Esophagus muscularis mucosa (tissue), 4 donors: Measurements from ENCODE around the gene IKZF1. TPM values are rescaled to one million over a fixed set of nuclear protein-coding genes. Genes with fewer than 3 reads are reported as not detected.

Source experiments
- DNase-seq: peaks from one replicate; pipeline ENCODE4 v3.0.0-alpha.2; 2017; ENCODE audit errors: extremely low spot score
- H3K27ac ChIP-seq, 4 donors: fragments of 200-600 bp; sonication (generic); replicated peaks in 1 of 4; 1 replicate in 3 of 4; 2 replicates in 1 of 4; pipeline ENCODE4 v1.5.1; 2016 to 2019; ENCODE audit warnings: mild to moderate bottlenecking in 1 of 4
- H3K27me3 ChIP-seq, 4 donors: fragments of 200-600 bp; sonication (generic); one replicate each; pipeline versions ENCODE4 v1.5.1 to v1.6.0; 2016 to 2019
- H3K36me3 ChIP-seq, 4 donors: fragments of 200-600 bp; sonication (generic); one replicate each; pipeline ENCODE4 v1.5.1; 2016 to 2019
- H3K4me1 ChIP-seq, 4 donors: fragments of 200-600 bp; sonication (generic); one replicate each; pipeline ENCODE4 v1.5.1; 2016 to 2019
- H3K4me3 ChIP-seq, 4 donors: fragments of 200-600 bp; sonication (generic); 1 replicate in 2 of 4; 2 replicates in 2 of 4; pipeline ENCODE4 v1.5.1; 2016 to 2019; ENCODE audit warnings: mild to moderate bottlenecking in 4 of 4, moderate library complexity in 1 of 4
- H3K9me3 ChIP-seq, 4 donors: fragments of 200-600 bp; sonication (generic); 1 replicate in 3 of 4; 2 replicates in 1 of 4; pipeline ENCODE4 v1.5.1; 2016 to 2019
- EP300 ChIP-seq: sonication (generic); formaldehyde crosslinking; IDR thresholded peaks from one replicate; pipeline ENCODE4 v1.6.1; 2017; ENCODE audit warnings: antibody characterized with exemption
- POLR2A ChIP-seq: fragments of 450-650 bp; IDR thresholded peaks from one replicate; pipeline ENCODE4 v1.6.1; 2017; ENCODE audit warnings: antibody characterized with exemption, moderate library complexity, mild to moderate bottlenecking, low read depth
- POLR2AphosphoS5 ChIP-seq, 2 donors: sonication (generic); formaldehyde crosslinking; IDR thresholded peaks; one replicate each; pipeline ENCODE4 v1.6.1; 2017; ENCODE audit warnings: antibody characterized with exemption in 2 of 2
- WGBS: methylation state at CpG from one replicate; pipeline ENCODE4 v1.1.5; 2018; 5-methylcytosine and 5-hydroxymethylcytosine counted together
- intact Hi-C: fragments of 100-400 bp; cut with DNase I; formaldehyde crosslinking; loops from one replicate; pipeline ENCODE4 v1.15.1; 2023
- total RNA-seq, 4 donors: library from RNA; depleted of rRNA; stranded (reverse); fragments of >200 nt; gene quantifications; one replicate each; pipeline versions ENCODE4 v1.1.0 to v1.2.1, GENCODE V29; 2016
- TF ChIP-seq, protein P1 (sequence below), 3 experiments: fragments of 200-600 bp in 2 of 3; fragments of 450-650 bp in 1 of 3; sonication (generic) in 2 of 3; IDR thresholded peaks; one replicate each; pipeline ENCODE4 v1.5.1; 2017 to 2019; ENCODE audit warnings: antibody characterized with exemption in 3 of 3, mild to moderate bottlenecking in 2 of 3, moderate library complexity in 1 of 3

Gene IKZF1
- total RNA-seq, 4 donors from 2014 or later, result 3.6 to 17.7 (median 9.2) TPM

DNA sequence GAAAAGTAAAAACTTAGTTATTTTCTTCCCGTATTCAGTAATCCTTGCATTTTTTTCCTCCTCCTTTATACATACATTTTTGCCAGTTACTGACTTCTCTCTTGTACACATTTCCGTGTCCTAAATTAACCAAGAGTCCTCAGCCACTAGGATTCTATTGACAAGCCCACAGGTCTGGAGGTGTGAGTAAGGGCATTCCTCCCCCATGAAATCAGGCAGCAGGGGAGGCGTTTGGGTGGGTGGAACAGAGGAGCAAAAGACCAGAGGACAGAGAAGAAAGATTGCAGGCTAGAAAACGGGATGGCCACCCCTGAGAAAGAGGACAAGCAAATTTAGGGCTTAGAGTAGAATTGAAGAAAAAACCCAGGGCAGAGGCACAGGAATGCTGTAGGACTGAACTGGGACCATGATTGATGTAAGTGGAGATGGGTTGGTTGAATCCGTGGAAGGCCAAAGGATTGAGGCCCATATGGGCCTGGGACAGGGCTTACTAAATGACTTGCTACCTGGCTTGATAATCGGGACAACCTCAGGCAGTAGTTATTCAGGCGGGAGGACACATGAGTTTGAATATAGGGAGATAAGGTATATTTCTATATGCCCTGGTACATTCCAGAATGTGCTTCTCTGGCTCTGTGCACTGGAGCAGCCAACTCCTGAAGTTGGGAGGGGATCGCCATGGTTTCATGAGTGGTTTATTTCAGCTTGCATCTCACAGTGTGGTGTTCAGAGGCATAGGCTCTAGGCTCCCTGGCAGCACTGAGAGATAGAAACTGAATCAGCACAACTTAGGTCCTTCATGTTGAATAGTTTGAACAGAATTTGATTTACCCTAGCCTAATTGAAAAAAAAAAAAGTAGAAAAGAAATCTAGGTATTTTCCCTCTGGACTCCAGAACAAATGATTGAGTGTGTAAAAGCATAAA, 28.0 kb downstream of the IKZF1 start:
- Histone ChIP-seq H3K27ac (no peak overlapping the region), H3K4me3 (no peak overlapping the region), H3K9me3 (no peaks in the 10 kb centered on the region), H3K27me3 (peaks cover 0 to 31% (median 0%) of the 10 kb centered on the region in 4 donors), H3K4me1 (no peaks in the 10 kb centered on the region), H3K36me3 (no peaks in the 10 kb centered on the region)
- TF ChIP-seq, protein P1, sequence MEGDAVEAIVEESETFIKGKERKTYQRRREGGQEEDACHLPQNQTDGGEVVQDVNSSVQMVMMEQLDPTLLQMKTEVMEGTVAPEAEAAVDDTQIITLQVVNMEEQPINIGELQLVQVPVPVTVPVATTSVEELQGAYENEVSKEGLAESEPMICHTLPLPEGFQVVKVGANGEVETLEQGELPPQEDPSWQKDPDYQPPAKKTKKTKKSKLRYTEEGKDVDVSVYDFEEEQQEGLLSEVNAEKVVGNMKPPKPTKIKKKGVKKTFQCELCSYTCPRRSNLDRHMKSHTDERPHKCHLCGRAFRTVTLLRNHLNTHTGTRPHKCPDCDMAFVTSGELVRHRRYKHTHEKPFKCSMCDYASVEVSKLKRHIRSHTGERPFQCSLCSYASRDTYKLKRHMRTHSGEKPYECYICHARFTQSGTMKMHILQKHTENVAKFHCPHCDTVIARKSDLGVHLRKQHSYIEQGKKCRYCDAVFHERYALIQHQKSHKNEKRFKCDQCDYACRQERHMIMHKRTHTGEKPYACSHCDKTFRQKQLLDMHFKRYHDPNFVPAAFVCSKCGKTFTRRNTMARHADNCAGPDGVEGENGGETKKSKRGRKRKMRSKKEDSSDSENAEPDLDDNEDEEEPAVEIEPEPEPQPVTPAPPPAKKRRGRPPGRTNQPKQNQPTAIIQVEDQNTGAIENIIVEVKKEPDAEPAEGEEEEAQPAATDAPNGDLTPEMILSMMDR (IDR thresholded peaks at IDR 0.05), result no peak
- 71% methylated on average over 8 of the region's 8 CpGs for WGBS
- no peak for DNase-seq
- intact Hi-C loops, result no loop called here

DNA sequence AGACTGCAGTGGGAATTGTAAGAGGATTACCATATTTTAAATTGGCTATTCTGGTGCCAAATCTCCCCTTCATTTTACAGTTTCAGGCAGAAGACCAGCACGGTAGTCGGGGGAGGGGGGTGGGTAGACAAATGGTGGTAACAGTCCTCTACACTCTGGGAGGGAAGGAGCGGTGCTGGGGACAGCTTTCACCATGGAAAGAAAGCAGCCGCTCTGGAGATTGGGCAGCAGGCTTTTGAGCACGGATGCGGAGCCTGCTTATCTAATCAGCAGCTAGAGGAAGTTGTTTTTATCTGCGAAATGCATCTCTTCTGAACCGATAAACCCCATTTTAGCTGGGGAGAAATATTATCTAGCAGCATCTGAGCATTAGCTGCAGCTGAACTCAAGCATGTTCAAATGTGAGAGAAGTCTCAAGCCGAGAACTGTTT, 28.7 kb downstream of the IKZF1 start:
- H3K9me3 ChIP-seq, result no peaks in the 10 kb centered on the region
- H3K36me3 ChIP-seq, result no peaks in the 10 kb centered on the region
- H3K27me3 ChIP-seq, result peaks cover 0 to 26% (median 0%) of the 10 kb centered on the region in 4 donors
- 10% methylated on average over 9 of the region's 9 CpGs for WGBS
- H3K4me1 ChIP-seq, result no peaks in the 10 kb centered on the region
- DNase-seq, result no peak
- H3K4me3 ChIP-seq, result no peak overlapping the region
- TF ChIP-seq EP300, result no peak
- no peak for TF ChIP-seq POLR2AphosphoS5 (IDR thresholded peaks at IDR 0.05)
- TF ChIP-seq, protein P1 (IDR thresholded peaks at IDR 0.05), result no peak
- no peak for TF ChIP-seq POLR2A
- intact Hi-C loops, result no loop called here
- no peak overlapping the region for H3K27ac ChIP-seq

DNA sequence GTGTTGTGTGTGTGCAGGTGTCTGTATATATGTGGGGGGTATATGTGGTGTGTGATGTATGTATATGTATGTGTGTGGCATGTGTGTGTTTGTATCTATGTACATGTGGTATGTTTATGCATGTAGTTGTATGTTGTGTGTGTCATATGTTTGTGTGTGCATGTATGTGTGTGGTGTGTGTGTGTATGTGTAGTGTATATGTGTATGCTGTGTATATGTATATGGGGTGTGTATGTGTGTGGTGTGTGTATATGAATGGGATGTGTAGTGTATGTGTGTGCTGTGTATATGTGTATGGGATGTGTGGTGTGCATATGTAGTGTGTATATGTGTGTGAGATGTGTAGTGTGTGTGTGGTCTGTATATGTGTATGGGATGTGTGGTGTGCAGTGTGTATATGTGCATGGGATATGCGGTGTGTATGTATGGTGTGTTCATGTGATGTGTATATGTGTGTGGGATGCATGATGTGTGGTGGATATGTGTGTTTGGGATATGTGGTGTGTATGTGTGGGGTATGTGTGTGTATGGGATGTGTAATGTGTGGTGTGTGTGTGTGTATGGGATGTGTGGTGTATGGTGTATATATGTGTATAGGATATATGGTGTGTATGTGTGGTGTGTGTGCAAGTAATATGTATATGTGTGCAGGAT, 30.0 kb downstream of the IKZF1 start:
- Histone ChIP-seq H3K4me3 (no peak overlapping the region), H3K27ac (no peak overlapping the region), H3K36me3 (no peaks in the 10 kb centered on the region), H3K27me3 (peaks cover 0 to 20% (median 0%) of the 10 kb centered on the region in 4 donors), H3K4me1 (no peaks in the 10 kb centered on the region), H3K9me3 (no peaks in the 10 kb centered on the region)
- intact Hi-C loops, result no loop called here
- no peak for TF ChIP-seq EP300
- TF ChIP-seq, protein P1 (IDR thresholded peaks at IDR 0.05), result no peak
- DNase-seq, result no peak
- WGBS, result 97% methylated on average over 1 of the region's 1 CpG

DNA sequence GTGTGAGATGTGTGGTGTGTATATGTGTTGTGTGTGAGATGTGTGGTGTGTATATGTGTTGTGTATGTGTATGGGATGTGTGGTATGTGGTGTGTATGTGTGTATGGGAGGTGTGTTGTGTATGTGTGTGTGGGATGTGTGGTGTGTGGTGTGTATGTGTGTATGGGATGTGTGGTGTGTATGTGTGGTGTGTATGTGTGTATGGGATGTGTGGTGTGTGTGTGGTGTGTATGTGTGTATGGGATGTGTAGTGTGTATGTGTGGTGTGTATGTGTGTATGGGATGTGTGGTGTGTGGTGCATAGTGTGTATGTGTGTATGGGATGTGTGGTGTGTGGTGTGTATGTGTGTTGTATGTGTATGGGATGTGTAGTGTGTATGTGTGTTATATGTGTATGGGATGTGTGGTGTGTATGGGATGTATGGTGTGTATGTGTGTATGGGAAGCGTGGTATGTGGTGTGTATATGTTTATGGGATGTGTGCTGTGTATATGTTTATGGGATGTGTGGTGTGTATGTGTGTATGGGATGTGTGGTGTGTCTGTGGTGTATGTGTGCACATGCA, 30.8 kb downstream of the IKZF1 start:
- H3K27ac ChIP-seq, result no peak overlapping the region
- H3K9me3 ChIP-seq, result no peaks in the 10 kb centered on the region
- intact Hi-C loops, result no loop called here
- no peak for TF ChIP-seq POLR2A
- no peak for TF ChIP-seq POLR2AphosphoS5 (IDR thresholded peaks at IDR 0.05)
- TF ChIP-seq, protein P1 (IDR thresholded peaks at IDR 0.05), result no peak
- no peak for TF ChIP-seq EP300
- DNase-seq, result no peak
- H3K4me3 ChIP-seq, result no peak overlapping the region
- no peaks in the 10 kb centered on the region for H3K4me1 ChIP-seq
- no peaks in the 10 kb centered on the region for H3K36me3 ChIP-seq
- 94% methylated on average over 1 of the region's 1 CpG for WGBS
- H3K27me3 ChIP-seq, result peaks cover 0 to 20% (median 0%) of the 10 kb centered on the region in 4 donors
